Loucy (cell line): ENCODE measurements around the gene GNAL.

Source experiments
- CTCF ChIP-seq: fragments of 200-600 bp; sonication (generic); conservative IDR thresholded peaks from 2 replicates; pipeline ENCODE4 v1.5.1; 2014; ENCODE audit warnings: mild to moderate bottlenecking, antibody characterized with exemption, low read length
- EZH2phosphoT487 ChIP-seq: fragments of 200-600 bp; IDR thresholded peaks from 2 replicates; pipeline ENCODE4 v1.6.1; 2018; ENCODE audit warnings: antibody characterized with exemption, mild to moderate bottlenecking, moderate library complexity, borderline replicate concordance

- TF ChIP-seq CTCF = no peak
- TF ChIP-seq EZH2phosphoT487 = no peak
These were observed 173.5 kb downstream of the GNAL start for GRCh38 chr18:11862468-11863137.
